Endothelial cell of umbilical vein (primary cell): ENCODE results near the gene VIPR2. TPM values are rescaled to one million over a fixed set of nuclear protein-coding genes. Genes with fewer than 3 reads are reported as not detected.

Experiments
- BruUV-seq: library from RNA; stranded (reverse); fragments of 400-500 nt; replicated peaks from 2 replicates; lab custom pipeline; 2021; lab: Mats Ljungman, UMichigan
- CTCF ChIA-PET: fragments of 300-600, 350-600 bp; sonication (Branson Sonifier 250); formaldehyde crosslinking; loops from one replicate; lab custom pipeline; 2021; ENCODE audit warnings: antibody characterized with exemption, inconsistent platforms; lab: Charles Lee
- POLR2A ChIA-PET: fragments of 300-600, 350-600 bp; sonication (Branson Sonifier 250); formaldehyde crosslinking; loops from one replicate; lab custom pipeline; 2021; ENCODE audit warnings: antibody characterized with exemption, inconsistent platforms; lab: Charles Lee
- DNase-seq: peaks from one replicate; pipeline ENCODE4 v3.0.0-alpha.2; 2011; ENCODE audit warnings: low read depth, low spot score
- FAIRE-seq: peaks from 2 replicates; lab custom pipeline; 2011; peaks lifted over from hg19 to GRCh38; lab: Jason Lieb, UNC
- H2AFZ ChIP-seq: 2 replicates; pipeline ENCODE4 v1.6.0; 2012; ENCODE audit warnings: low read depth, low read length, control low read depth, inconsistent platforms
- H3K27ac ChIP-seq: 2 replicates; pipeline ENCODE4 v1.5.1; 2011; ENCODE audit warnings: low read depth, mild to moderate bottlenecking, control low read depth, low read length, moderate library complexity; ENCODE audit not compliant: insufficient read depth
- H3K27me3 ChIP-seq, 2 experiments: 2 replicates each; pipeline versions ENCODE4 v1.6.0 to v1.6.1; 2011; ENCODE audit warnings: low read length in 2 of 2, mixed read lengths in 1 of 2; ENCODE audit not compliant: control insufficient read depth in 2 of 2, insufficient read depth in 2 of 2
- H3K36me3 ChIP-seq, 2 experiments: 2 replicates in 1 of 2; 3 replicates in 1 of 2; pipeline ENCODE4 v1.5.1; 2011; ENCODE audit warnings: low read length in 2 of 2, mild to moderate bottlenecking in 1 of 2, moderate library complexity in 1 of 2; ENCODE audit not compliant: control insufficient read depth in 2 of 2, insufficient read depth in 2 of 2; ENCODE audit errors: extremely low read depth in 1 of 2
- H3K4me1 ChIP-seq: 3 replicates; pipeline ENCODE4 v1.5.1; 2011; ENCODE audit warnings: mild to moderate bottlenecking, low read length; ENCODE audit not compliant: control insufficient read depth, insufficient read depth; ENCODE audit errors: extremely low read depth
- H3K4me2 ChIP-seq: 2 replicates; pipeline ENCODE4 v1.6.1; 2011; ENCODE audit warnings: low read length, control low read depth, mixed read lengths; ENCODE audit not compliant: insufficient read depth
- H3K4me3 ChIP-seq, 3 experiments: fragments of 200-600 bp in 1 of 3; sonication (generic), shearing (Covaris generic) in 1 of 3; replicated peaks in 1 of 3; 2 replicates each; pipeline ENCODE4 v1.5.1; 2011 to 2016; ENCODE audit warnings: control low read depth in 3 of 3, low read length in 3 of 3, mild to moderate bottlenecking in 2 of 3, inconsistent platforms in 1 of 3, low read depth in 1 of 3, moderate library complexity in 1 of 3; ENCODE audit not compliant: insufficient read depth in 1 of 3
- H3K79me2 ChIP-seq: 2 replicates; pipeline ENCODE4 v1.6.0; 2012; ENCODE audit warnings: low read length, inconsistent platforms; ENCODE audit not compliant: control insufficient read depth, insufficient read depth
- H3K9ac ChIP-seq: replicated peaks from 2 replicates; pipeline ENCODE3; 2011; ENCODE audit warnings: low read length, control low read depth; ENCODE audit not compliant: insufficient read depth; ENCODE audit errors: extremely low read depth
- H3K9me1 ChIP-seq: replicated peaks from 3 replicates; pipeline ENCODE4 v1.6.0; 2011; ENCODE audit warnings: mild to moderate bottlenecking, low read length; ENCODE audit not compliant: control insufficient read depth, insufficient read depth; ENCODE audit errors: extremely low read depth
- H3K9me3 ChIP-seq: replicated peaks from 2 replicates; pipeline ENCODE4 v1.5.1; 2012; ENCODE audit warnings: low read length, inconsistent platforms; ENCODE audit not compliant: control insufficient read depth, insufficient read depth
- H4K20me1 ChIP-seq: replicated peaks from 2 replicates; pipeline ENCODE3; 2011; ENCODE audit warnings: mild to moderate bottlenecking, low read length; ENCODE audit not compliant: control insufficient read depth, insufficient read depth; ENCODE audit errors: extremely low read depth
- CTCF ChIP-seq, 2 donors: IDR thresholded peaks; 1 replicate in 1 of 2; 2 replicates in 1 of 2; pipeline ENCODE4 v1.5.1; 2011; ENCODE audit warnings: low read length in 2 of 2, mild to moderate bottlenecking in 2 of 2, moderate library complexity in 2 of 2, control low read depth in 1 of 2, inconsistent platforms in 1 of 2, low read depth in 1 of 2; ENCODE audit not compliant: insufficient read depth in 1 of 2; ENCODE audit errors: extremely low read depth in 1 of 2
- EZH2 ChIP-seq: IDR thresholded peaks from 2 replicates; pipeline ENCODE4 v1.6.1; 2012; ENCODE audit warnings: borderline replicate concordance, low read depth, mild to moderate bottlenecking, moderate library complexity, low read length, inconsistent platforms; ENCODE audit not compliant: severe bottlenecking
- FOS ChIP-seq: IDR thresholded peaks from 2 replicates; pipeline ENCODE4 v1.6.1; 2011; ENCODE audit warnings: mild to moderate bottlenecking, low read length, moderate library complexity, borderline replicate concordance; ENCODE audit not compliant: insufficient read depth
- GATA2 ChIP-seq: IDR thresholded peaks from 2 replicates; pipeline ENCODE4 v1.7.0; 2011; ENCODE audit warnings: low read depth, mild to moderate bottlenecking, moderate library complexity, mixed read lengths, low read length; ENCODE audit not compliant: insufficient read length, insufficient read depth
- JUN ChIP-seq: IDR thresholded peaks from 2 replicates; pipeline ENCODE4 v1.6.1; 2011; ENCODE audit warnings: borderline replicate concordance, low read depth; ENCODE audit not compliant: insufficient read length, insufficient read depth
- MAX ChIP-seq: IDR thresholded peaks from 2 replicates; pipeline ENCODE4 v1.6.1; 2011; ENCODE audit not compliant: insufficient read depth, insufficient read length
- MYC ChIP-seq: IDR thresholded peaks from one replicate; pipeline ENCODE4 v1.6.1; 2011; ENCODE audit warnings: mild to moderate bottlenecking, low read depth, low read length
- POLR2A ChIP-seq: IDR thresholded peaks from 2 replicates; pipeline ENCODE4 v1.6.1; 2012; ENCODE audit warnings: low read depth, mild to moderate bottlenecking, control low read depth, low read length
- POLR2AphosphoS5 ChIP-seq: IDR thresholded peaks from 2 replicates; pipeline ENCODE4 v1.6.1; 2012; ENCODE audit warnings: low read depth, mild to moderate bottlenecking, control low read depth, low read length, moderate library complexity; ENCODE audit not compliant: insufficient read depth
- dilution Hi-C: fragments of 300-500 bp; cut with MboI; formaldehyde crosslinking; loops from one replicate; pipeline ENCODE4 v1.15.0; 2019; ENCODE audit warnings: low sequenced_read_pairs; ENCODE audit not compliant: extremely low pct_ligation_motif_present
- intact Hi-C: fragments of 100-400 bp; cut with micrococcal nuclease; formaldehyde crosslinking; loops from one replicate; pipeline ENCODE4 v1.10.0; 2022
- polyA plus RNA-seq, 4 experiments: library from polyadenylated mRNA; depleted of rRNA in 3 of 4; stranded (reverse) in 3 of 4; unstranded in 1 of 4; fragments of >200 nt; gene quantifications; 2 replicates each; pipeline versions ENCODE4 v1.2.1 to v1.2.3, GENCODE V29; 2011 to 2012; ENCODE audit warnings: missing spikeins in 1 of 4
- total RNA-seq: library from RNA; stranded (reverse); gene quantifications from 2 replicates; pipeline ENCODE4 v1.2.3, GENCODE V29; 2021

Gene VIPR2
- total and polyA plus RNA-seq, 2 donors (not counting 3 experiments of a cell fraction or from before 2014, with no cell fraction given): not detected

- dilution Hi-C loops (no loop called here), intact Hi-C loops (no loop called here)
- CTCF ChIA-PET: no interaction called here
- H3K4me1 ChIP-seq: no peaks in the 10 kb centered on the region
- no peak overlapping the region for H3K4me3 ChIP-seq
- H2AFZ ChIP-seq: no peak overlapping the region
- H3K9me1 ChIP-seq: no peaks in the 10 kb centered on the region
- no peak for TF ChIP-seq CTCF (IDR thresholded peaks at IDR 0.05; ENCODE audit: extremely low read depth in 1 of 2, insufficient read depth in 1 of 2, low read depth in 1 of 2, low read length in 2 of 2)
- TF ChIP-seq MAX: no peak
- no peak for TF ChIP-seq EZH2
- TF ChIP-seq MYC: no peak
- no peak for TF ChIP-seq GATA2
- TF ChIP-seq POLR2A: no peak
- TF ChIP-seq FOS: no peak
- no peak for TF ChIP-seq POLR2AphosphoS5
- TF ChIP-seq JUN: no peak
- POLR2A ChIA-PET: no interaction called here
- H3K9ac ChIP-seq: no peak overlapping the region
- BruUV-seq: no TSS peak
- no peaks in the 10 kb centered on the region for H3K36me3 ChIP-seq
- FAIRE-seq (no peak), DNase-seq (no peak)
- H3K9me3 ChIP-seq: peaks cover 3% of the 10 kb centered on the region
- H4K20me1 ChIP-seq: no peaks in the 10 kb centered on the region
- H3K27me3 ChIP-seq: no peaks in the 10 kb centered on the region
- H3K4me2 ChIP-seq: no peak overlapping the region
- no peak overlapping the region for H3K27ac ChIP-seq
- no peaks in the 10 kb centered on the region for H3K79me2 ChIP-seq
Measured at GRCh38 chr7:159062569-159062968, 82.1 kb downstream of the VIPR2 start.
